GM18861 (cell line): Measurements from ENCODE around the gene SH3PXD2A.

Source experiments
- ATAC-seq: cut with Tn5 transposase; IDR thresholded peaks from one replicate; pipeline ENCODE4 v1.9.1; 2021; ENCODE audit not compliant: unreplicated experiment

The SH3PXD2A gene

GRCh38 chr10:103653581-103654037, 201.8 kb downstream of the SH3PXD2A start:
- no peak for ATAC-seq

- no peak for ATAC-seq
These were observed 202.6 kb downstream of the SH3PXD2A start for GRCh38 chr10:103652599-103653281.

GRCh38 chr10:103651783-103652476, 203.4 kb downstream of the SH3PXD2A start:
- ATAC-seq: no peak

- ATAC-seq: no peak
These were observed 204.0 kb downstream of the SH3PXD2A start for GRCh38 chr10:103651333-103651732.

- ATAC-seq: no peak
These were observed 205.5 kb downstream of the SH3PXD2A start for GRCh38 chr10:103649654-103650423.

- ATAC-seq: no peak
These were observed 206.5 kb downstream of the SH3PXD2A start for GRCh38 chr10:103648636-103649532.

GRCh38 chr10:103648251-103648635, 207.1 kb downstream of the SH3PXD2A start:
- no peak for ATAC-seq

GRCh38 chr10:103646304-103646703, 209.1 kb downstream of the SH3PXD2A start:
- no peak for ATAC-seq

- no peak for ATAC-seq
These were observed 210.0 kb downstream of the SH3PXD2A start for GRCh38 chr10:103645141-103646054.

GRCh38 chr10:103643381-103643780, 212.0 kb downstream of the SH3PXD2A start:
- no peak for ATAC-seq

- no peak for ATAC-seq
These were observed 214.1 kb downstream of the SH3PXD2A start for GRCh38 chr10:103641326-103641725.

- ATAC-seq: no peak
These were observed 214.8 kb downstream of the SH3PXD2A start for GRCh38 chr10:103640436-103641181.

- no peak for ATAC-seq
These were observed 216.4 kb downstream of the SH3PXD2A start for GRCh38 chr10:103638948-103639347.

- no peak for ATAC-seq
These were observed 217.3 kb downstream of the SH3PXD2A start for GRCh38 chr10:103637927-103638557.

GRCh38 chr10:103637011-103637410, 218.4 kb downstream of the SH3PXD2A start:
- no peak for ATAC-seq

GRCh38 chr10:103636492-103636891, 218.9 kb downstream of the SH3PXD2A start:
- no peak for ATAC-seq

- ATAC-seq: no peak
These were observed 219.8 kb downstream of the SH3PXD2A start for GRCh38 chr10:103635580-103635979.

GRCh38 chr10:103633846-103634245, 221.5 kb downstream of the SH3PXD2A start:
- no peak for ATAC-seq
